ENCODE results near the gene PARD3. TPM values are rescaled to one million over a fixed set of nuclear protein-coding genes. Genes with fewer than 3 reads are reported as not detected.
"Not testable (repeated sequence)": the region's sequence is repeated elsewhere in the genome, so short reads cannot be mapped to it uniquely, and the experiment has no call there.

The PARD3 gene
- total RNA-seq, 1 donor from 2014 or later, result 34.1 TPM

GRCh38 chr10:34273340-34273739 is 541.8 kb downstream of the PARD3 start:
- Histone ChIP-seq H3K27ac (no peak overlapping the region), H3K9me3 (no peaks in the 10 kb centered on the region), H3K4me3 (no peak overlapping the region), H3K4me1 (no peaks in the 10 kb centered on the region), H3K27me3 (ENCODE audit: low read depth) (no peaks in the 10 kb centered on the region), H3K36me3 (peaks cover 5% of the 10 kb centered on the region)
- ATAC-seq (no peak), DNase-seq (no peak)
- intact Hi-C loops (cut with DNase I), result no loop called here
- no peak for TF ChIP-seq CTCF (IDR thresholded peaks at IDR 0.05)

GRCh38 chr10:34272316-34272715 is 542.8 kb downstream of the PARD3 start:
- Histone ChIP-seq H3K36me3 (peaks cover 5% of the 10 kb centered on the region), H3K27ac (no peak overlapping the region), H3K27me3 (ENCODE audit: low read depth) (no peaks in the 10 kb centered on the region), H3K4me3 (no peak overlapping the region), H3K9me3 (no peaks in the 10 kb centered on the region), H3K4me1 (no peaks in the 10 kb centered on the region)
- ATAC-seq, result no peak
- DNase-seq, result no peak
- no peak for TF ChIP-seq CTCF (IDR thresholded peaks at IDR 0.05)
- intact Hi-C loops (cut with DNase I), result no loop called here

- DNase-seq; H3K9me3 ChIP-seq; H3K27ac ChIP-seq; H3K27me3 ChIP-seq (ENCODE audit: low read depth); H3K36me3 ChIP-seq; ATAC-seq; intact Hi-C loops (cut with DNase I); H3K4me3 ChIP-seq; H3K4me1 ChIP-seq: not testable (repeated sequence)
Observed at GRCh38 chr10:34268410-34268809, 546.7 kb downstream of the PARD3 start.

GRCh38 chr10:34262985-34263384 is 552.1 kb downstream of the PARD3 start:
- Histone ChIP-seq H3K4me1 (no peaks in the 10 kb centered on the region), H3K36me3 (no peaks in the 10 kb centered on the region), H3K4me3 (no peak overlapping the region), H3K9me3 (no peaks in the 10 kb centered on the region), H3K27ac (no peak overlapping the region), H3K27me3 (ENCODE audit: low read depth) (no peaks in the 10 kb centered on the region)
- no peak for TF ChIP-seq CTCF (IDR thresholded peaks at IDR 0.05)
- DNase-seq (no peak), ATAC-seq (no peak)
- intact Hi-C loops (cut with DNase I), result no loop called here

GRCh38 chr10:34260904-34261303 is 554.2 kb downstream of the PARD3 start:
- intact Hi-C loops (cut with DNase I), result no loop called here

GRCh38 chr10:34256216-34256615 is 558.9 kb downstream of the PARD3 start:
- Histone ChIP-seq H3K4me1 (no peaks in the 10 kb centered on the region), H3K4me3 (no peak overlapping the region), H3K27ac (no peak overlapping the region), H3K36me3 (no peaks in the 10 kb centered on the region), H3K9me3 (no peaks in the 10 kb centered on the region), H3K27me3 (ENCODE audit: low read depth) (no peaks in the 10 kb centered on the region)
- ATAC-seq (no peak), DNase-seq (no peak)
- intact Hi-C loops (cut with DNase I), result no loop called here
- no peak for TF ChIP-seq CTCF (IDR thresholded peaks at IDR 0.05)

More at GRCh38 chr10:34260904-34261303, 554.2 kb downstream of the PARD3 start:
- no peak for ATAC-seq
- H3K4me1 ChIP-seq, result no peaks in the 10 kb centered on the region
- no peaks in the 10 kb centered on the region for H3K27me3 ChIP-seq (ENCODE audit: low read depth)
- H3K27ac ChIP-seq, result no peak overlapping the region
- no peak for TF ChIP-seq CTCF (IDR thresholded peaks at IDR 0.05)
- no peak overlapping the region for H3K4me3 ChIP-seq
- no peaks in the 10 kb centered on the region for H3K9me3 ChIP-seq
- no peak for DNase-seq
- no peaks in the 10 kb centered on the region for H3K36me3 ChIP-seq

All from lower lobe of right lung (tissue), 2 donors.